Stomach (tissue), 4 donors: ENCODE results near the gene SFPQ.

Experiments used
- CTCF ChIP-seq, 7 experiments: fragments of 450-650 bp in 4 of 7; fragments of 200-600 bp in 3 of 7; sonication (generic) in 3 of 7; IDR thresholded peaks; one replicate each; pipeline ENCODE4 v1.5.1; 2016 to 2019; ENCODE audit warnings: antibody characterized with exemption in 7 of 7, control low read depth in 2 of 7, mild to moderate bottlenecking in 1 of 7
- EP300 ChIP-seq: sonication (generic); formaldehyde crosslinking; IDR thresholded peaks from one replicate; pipeline ENCODE4 v1.6.1; 2017; ENCODE audit warnings: antibody characterized with exemption
- POLR2A ChIP-seq, 4 donors: fragments of 450-650 bp; IDR thresholded peaks; one replicate each; pipeline ENCODE4 v1.6.1; 2016; ENCODE audit warnings: antibody characterized with exemption in 4 of 4, control low read depth in 2 of 4, mild to moderate bottlenecking in 1 of 4, moderate library complexity in 1 of 4
- POLR2AphosphoS5 ChIP-seq, 3 donors: sonication (generic); formaldehyde crosslinking; IDR thresholded peaks; one replicate each; pipeline ENCODE4 v1.6.1; 2016; ENCODE audit warnings: antibody characterized with exemption in 3 of 3

- TF ChIP-seq CTCF (IDR thresholded peaks at IDR 0.05) = peak in 3 of 7 experiments; percentile 6 to 36 (median 12)
- peak; percentile 37 to 64 (median 40) for TF ChIP-seq POLR2AphosphoS5 (IDR thresholded peaks at IDR 0.05)
- TF ChIP-seq EP300 = no peak
- no peak for TF ChIP-seq POLR2A (IDR thresholded peaks at IDR 0.05)
These were observed 691 bp downstream of the SFPQ start for GRCh38 chr1:35192056-35192852.
